ENCODE results near the gene SKOR1. TPM values are rescaled to one million over a fixed set of nuclear protein-coding genes. Genes with fewer than 3 reads are reported as not detected.

Gene SKOR1
- total RNA-seq, 1 experiment from 2014 or later: 0.13 TPM

- Mint-ChIP-seq H3K4me3 (no peak overlapping the region), H3K9me3 (no peaks in the 10 kb centered on the region; a peak in 1 of 5 replicates), H3K36me3 (ENCODE audit: insufficient read depth in 1 of 3, low read depth in 3 of 3) (no peaks in the 10 kb centered on the region), H3K4me1 (peaks cover 15 to 55% of the 10 kb centered on the region in 2 experiments), H3K27ac (no peak overlapping the region), H3K27me3 (ENCODE audit: low read depth) (no peaks in the 10 kb centered on the region)
- H4K8ac ChIP-seq (replicated peaks; ENCODE audit: insufficient read length, low read depth, low read length): no peak overlapping the region
- no peak overlapping the region for H3T11ph ChIP-seq (ENCODE audit: low read length)
- WGBS (ENCODE audit: extremely low coverage, insufficient read length, low lambda C conversion rate): no CpG with 5 or more reads among the region's 3 CpGs
- no peak overlapping the region for H2AFZ ChIP-seq (ENCODE audit: low read length)
- H3K23me2 ChIP-seq (ENCODE audit: insufficient read length, low read depth, low read length, poor library complexity, severe bottlenecking): no peaks in the 10 kb centered on the region
- H3K23ac ChIP-seq (ENCODE audit: insufficient read length, low read depth, low read length): no peak overlapping the region
- H3K9ac ChIP-seq (ENCODE audit: extremely low read depth, insufficient read length, low read length): no peak overlapping the region
- H2BK15ac ChIP-seq (ENCODE audit: low read depth, low read length): no peak overlapping the region
- DNase-seq: no peak
- no peak overlapping the region for H4K5ac ChIP-seq (ENCODE audit: insufficient read length, low read depth, low read length)
- H3K27me3 ChIP-seq (ENCODE audit: insufficient read depth, low read length): no peaks in the 10 kb centered on the region
- no peaks in the 10 kb centered on the region; the same call in 1 of the 2 replicates for H3K4me1 ChIP-seq (ENCODE audit: insufficient read depth, low read length)
- H3K4ac ChIP-seq (ENCODE audit: low read depth, low read length): no peak overlapping the region
- no peak overlapping the region for H2AK5ac ChIP-seq (ENCODE audit: insufficient read length, low read length)
- TF ChIP-seq CTCF (conservative IDR thresholded peaks at IDR 0.05): no peak
- H2BK120ac ChIP-seq (ENCODE audit: low read depth, low read length, poor library complexity, severe bottlenecking): no peak overlapping the region
- H2BK5ac ChIP-seq (ENCODE audit: insufficient read length, low read length): no peak overlapping the region
- no peak overlapping the region for H3K18ac ChIP-seq (ENCODE audit: insufficient read length, low read depth, low read length)
- H4K20me1 ChIP-seq (ENCODE audit: control insufficient read depth, insufficient read depth, insufficient read length): no peaks in the 10 kb centered on the region
- no peak overlapping the region for H2BK12ac ChIP-seq (ENCODE audit: insufficient read length, low read depth, low read length)
- no peak overlapping the region for H2BK20ac ChIP-seq (ENCODE audit: low read depth, low read length, poor library complexity, severe bottlenecking)
- H3K14ac ChIP-seq (ENCODE audit: insufficient read depth, low read length): no peak overlapping the region
- no peak overlapping the region for H4K91ac ChIP-seq (ENCODE audit: insufficient read length, low read depth, low read length)
- H3K4me2 ChIP-seq (ENCODE audit: insufficient read depth, insufficient read length, low read length): no peak overlapping the region
- no peak overlapping the region for H3K56ac ChIP-seq (ENCODE audit: insufficient read length, low read depth, low read length)
- H3K9me3 ChIP-seq (ENCODE audit: control insufficient read depth, low read depth, low read length): no peaks in the 10 kb centered on the region
- H3K79me2 ChIP-seq (ENCODE audit: insufficient read depth, low read length): no peaks in the 10 kb centered on the region
- no peak overlapping the region for H3K27ac ChIP-seq (ENCODE audit: insufficient read length, low read depth, low read length)
- no peaks in the 10 kb centered on the region for H3K79me1 ChIP-seq (ENCODE audit: insufficient read depth, low read depth, low read length, poor library complexity, severe bottlenecking)
These were observed 49.3 kb upstream of the SKOR1 start for GRCh38 chr15:67775998-67776397.
